Fibroblast of villous mesenchyme (primary cell): ENCODE measurements around the gene COL1A1. TPM values are rescaled to one million over a fixed set of nuclear protein-coding genes. Genes with fewer than 3 reads are reported as not detected.

Source experiments
- DNase-seq: peaks from one replicate; pipeline ENCODE4 v3.0.0-alpha.2; 2010; ENCODE audit warnings: low read depth
- H3K4me3 ChIP-seq: 2 replicates; pipeline ENCODE4 v1.5.1; 2011; ENCODE audit warnings: low read depth, mild to moderate bottlenecking, low read length
- CTCF ChIP-seq: IDR thresholded peaks from 2 replicates; pipeline ENCODE4 v1.5.1; 2012; ENCODE audit warnings: low read depth, mild to moderate bottlenecking, low read length; ENCODE audit not compliant: insufficient read depth
- total RNA-seq: library from RNA; depleted of rRNA; stranded (reverse); fragments of >200 nt; gene quantifications from 2 replicates; pipeline ENCODE4 v1.2.3, GENCODE V29; 2012

COL1A1 gene
- total RNA-seq, 1 donor: 2,749 TPM

- no peak overlapping the region for H3K4me3 ChIP-seq
- TF ChIP-seq CTCF: no peak
- DNase-seq: no peak
Measured at GRCh38 chr17:50187394-50187725, 14.1 kb downstream of the COL1A1 start.

GRCh38 chr17:50186661-50187393 is 14.6 kb downstream of the COL1A1 start:
- no peak for TF ChIP-seq CTCF
- H3K4me3 ChIP-seq: no peak overlapping the region
- DNase-seq: peak; percentile 78

- H3K4me3 ChIP-seq: no peak overlapping the region
- peak; percentile 64 for DNase-seq
- TF ChIP-seq CTCF: no peak
Measured at GRCh38 chr17:50185631-50186471, 15.6 kb downstream of the COL1A1 start.

- H3K4me3 ChIP-seq: no peak overlapping the region
- DNase-seq: peak; percentile 78
- TF ChIP-seq CTCF: no peak
Measured at GRCh38 chr17:50184611-50185398, 16.6 kb downstream of the COL1A1 start.

GRCh38 chr17:50184064-50184463 is 17.4 kb downstream of the COL1A1 start:
- no peak overlapping the region for H3K4me3 ChIP-seq
- peak; percentile 45 for TF ChIP-seq CTCF
- peak; percentile 66 for DNase-seq

- no peak overlapping the region for H3K4me3 ChIP-seq
- TF ChIP-seq CTCF: no peak
- peak; percentile 84 for DNase-seq
Measured at GRCh38 chr17:50183421-50183994, 17.9 kb downstream of the COL1A1 start.
